ENCODE measurements around the gene EIF4A3.
"Not testable (repeated sequence)": the region's sequence is repeated elsewhere in the genome, so short reads cannot be mapped to it uniquely, and the experiment has no call there.

EIF4A3 gene

DNA sequence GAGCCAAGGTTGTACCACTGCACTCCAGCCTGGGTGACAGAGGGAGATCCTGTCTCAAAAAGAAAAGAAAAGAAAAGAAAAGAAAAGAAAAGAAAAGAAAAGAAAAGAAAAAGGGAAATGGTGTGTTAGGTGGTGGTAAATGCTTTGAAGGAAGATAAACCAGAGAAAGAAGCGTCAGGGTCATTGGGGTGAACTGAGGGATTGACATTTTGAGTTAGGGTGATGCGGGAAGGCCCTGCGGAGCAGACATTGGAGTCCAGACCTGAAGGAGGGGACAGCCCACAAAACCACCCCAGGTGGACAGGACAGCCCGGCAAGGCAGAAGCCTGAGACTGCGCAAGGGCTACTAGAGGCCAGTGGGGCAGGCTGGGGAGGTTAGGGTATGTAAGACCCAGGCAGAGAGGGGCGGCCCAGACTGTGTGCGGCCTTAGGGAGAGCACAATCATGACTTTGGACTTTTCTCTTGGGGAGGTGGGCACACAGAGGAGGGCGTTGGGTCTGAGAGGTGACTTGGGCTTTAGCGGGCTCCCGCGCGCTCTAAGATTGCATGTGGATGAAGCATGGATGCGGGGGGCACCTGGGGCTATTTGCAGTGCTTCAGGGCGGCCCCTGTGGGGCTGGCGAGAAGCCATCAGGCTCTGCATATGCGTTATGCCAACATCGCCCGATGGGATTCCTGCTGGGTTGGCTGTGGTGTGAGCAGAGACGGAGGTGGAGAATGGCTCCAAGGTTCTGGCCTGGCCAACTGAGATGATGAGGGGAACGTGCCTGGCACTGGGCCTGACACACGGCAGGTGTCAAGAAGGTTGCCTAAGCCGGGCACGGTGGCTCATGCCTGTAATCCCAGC lies 48.9 kb downstream of the EIF4A3 start:
- no peak for DNase-seq

DNA sequence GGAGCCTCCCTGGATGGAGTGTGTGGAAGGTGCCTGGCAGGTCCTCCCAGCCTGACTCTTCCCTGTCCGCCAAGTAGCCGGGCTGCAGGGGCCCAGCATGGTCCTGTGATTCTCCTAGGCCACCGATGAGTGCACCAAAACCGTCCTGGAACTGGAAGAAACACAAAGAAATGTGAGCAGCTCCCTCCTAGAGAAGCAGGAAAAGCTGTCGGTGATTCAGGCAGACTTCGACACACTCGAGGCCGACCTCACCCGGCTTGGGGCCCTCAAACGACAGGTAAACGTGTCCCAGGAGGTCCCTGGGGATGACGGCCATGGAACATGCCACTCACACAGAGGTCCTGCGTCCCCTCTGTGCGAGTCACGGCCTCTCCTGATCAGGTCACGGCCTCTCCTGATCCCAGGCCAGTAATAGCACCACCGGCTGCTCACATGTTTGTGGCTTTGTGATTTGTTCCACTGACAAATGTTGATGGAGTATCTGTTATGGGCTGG lies 49.8 kb downstream of the EIF4A3 start:
- no peak for DNase-seq

DNA sequence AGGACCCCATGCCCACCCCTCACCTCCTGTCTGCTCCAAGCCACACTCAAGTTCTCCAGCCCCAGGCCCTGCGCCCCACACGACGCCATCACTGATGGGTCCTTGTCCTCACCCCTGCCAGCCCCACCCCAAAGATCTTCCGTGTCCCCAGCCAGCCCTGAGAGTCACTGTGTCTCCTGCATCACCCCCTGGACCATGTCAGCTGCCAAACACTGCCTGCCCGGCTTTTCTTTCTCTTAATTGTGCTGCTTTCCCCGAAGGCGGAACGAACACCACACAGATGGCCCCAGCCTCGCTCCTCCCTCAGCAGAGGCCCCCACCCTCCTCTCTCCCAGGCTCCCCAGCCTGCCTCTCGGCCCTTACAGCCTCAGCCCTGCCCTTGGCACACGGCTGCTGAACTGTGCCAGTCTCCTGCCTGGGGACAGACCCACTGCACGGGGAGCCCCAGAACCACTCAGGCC lies 50.3 kb downstream of the EIF4A3 start:
- DNase-seq: no peak

DNA sequence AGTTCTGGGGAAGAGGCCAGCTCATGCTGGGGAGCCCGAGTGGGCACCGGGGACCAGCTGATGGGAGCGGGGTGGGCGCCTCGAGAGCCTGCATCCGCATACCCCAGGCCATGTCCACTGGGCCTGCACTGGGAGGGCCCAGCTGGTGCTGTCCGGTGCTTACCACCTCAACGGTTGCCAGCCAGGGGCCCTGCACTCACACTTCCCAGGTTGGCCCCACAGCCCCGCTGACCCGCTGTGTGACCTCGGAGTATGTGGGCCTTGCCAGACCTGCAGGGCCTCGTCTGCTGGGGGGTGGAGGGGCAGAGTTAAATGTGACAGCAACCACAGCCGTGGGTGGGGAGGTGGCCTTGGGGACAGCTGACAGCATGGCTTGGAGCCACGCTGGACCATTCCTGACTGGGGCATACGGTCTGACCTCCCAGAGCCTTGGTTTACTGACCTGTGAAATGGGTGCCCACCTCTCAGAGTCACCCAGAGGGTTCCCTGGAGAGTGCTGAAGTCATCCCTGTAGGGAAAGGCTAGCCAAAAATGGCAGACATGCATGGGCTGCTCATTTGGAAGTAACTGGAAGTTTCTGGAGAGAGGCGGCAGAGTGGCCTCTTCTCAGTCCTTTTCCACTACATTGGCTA lies 51.0 kb downstream of the EIF4A3 start:
- DNase-seq: no peak

DNA sequence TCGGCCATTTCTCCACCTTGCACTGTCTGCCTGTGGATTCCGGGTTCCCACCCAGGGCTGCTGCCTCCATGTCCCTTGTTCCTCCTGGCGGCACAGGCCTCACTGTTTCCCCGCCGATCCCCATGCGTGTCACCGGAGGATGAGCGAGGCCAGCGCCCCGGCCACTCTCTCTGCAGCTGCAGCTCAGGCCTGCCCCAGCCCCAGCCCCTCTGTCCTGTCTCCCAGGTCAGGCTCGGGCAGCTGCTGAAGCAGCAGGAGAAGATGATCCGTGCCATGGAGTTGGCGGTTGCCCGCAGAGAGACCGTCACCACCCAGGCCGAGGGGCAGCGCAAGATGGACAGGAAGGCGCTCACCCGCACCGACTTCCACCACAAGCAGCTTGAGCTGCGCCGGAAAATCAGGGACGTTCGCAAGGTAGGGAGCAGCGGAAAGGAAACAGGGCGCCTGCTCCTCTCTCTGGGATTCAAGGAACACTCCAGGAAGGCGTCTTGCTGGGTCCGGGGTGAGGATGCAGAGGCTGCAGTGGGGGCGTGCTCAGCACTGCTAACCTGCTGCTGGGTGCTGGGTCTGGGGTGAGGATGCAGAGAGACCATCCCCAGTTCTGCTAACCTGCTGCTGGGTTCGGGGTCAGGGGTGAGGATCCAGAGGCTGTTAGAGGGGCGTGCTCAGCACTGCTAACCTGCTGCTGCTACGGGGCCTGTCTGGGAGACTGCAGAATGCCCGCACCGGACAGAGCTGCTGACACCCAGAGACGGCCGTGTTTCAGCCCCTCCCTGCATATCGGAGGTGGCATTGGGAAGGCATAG lies 51.7 kb downstream of the EIF4A3 start:
- no peak for DNase-seq

DNA sequence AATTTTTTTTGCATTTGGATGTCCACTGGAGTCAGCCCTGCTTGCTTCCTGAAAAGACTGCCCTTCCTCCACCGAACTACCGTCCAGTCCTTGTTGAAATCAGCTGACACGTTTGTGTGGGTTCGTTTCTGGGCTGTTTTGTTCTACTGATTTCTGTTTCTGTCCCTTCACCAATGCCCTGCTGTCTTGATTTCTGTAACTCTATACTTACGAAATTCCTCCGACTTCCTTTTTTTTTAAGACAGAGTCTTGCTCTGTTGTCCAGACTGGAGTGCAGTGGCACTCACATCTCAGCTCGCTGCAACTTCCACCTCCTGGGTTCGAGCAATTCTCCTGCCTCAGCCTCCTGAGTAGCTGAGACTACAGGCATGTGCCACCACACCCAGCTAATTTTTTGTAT lies 54.0 kb downstream of the EIF4A3 start:
- DNase-seq: no peak

DNA sequence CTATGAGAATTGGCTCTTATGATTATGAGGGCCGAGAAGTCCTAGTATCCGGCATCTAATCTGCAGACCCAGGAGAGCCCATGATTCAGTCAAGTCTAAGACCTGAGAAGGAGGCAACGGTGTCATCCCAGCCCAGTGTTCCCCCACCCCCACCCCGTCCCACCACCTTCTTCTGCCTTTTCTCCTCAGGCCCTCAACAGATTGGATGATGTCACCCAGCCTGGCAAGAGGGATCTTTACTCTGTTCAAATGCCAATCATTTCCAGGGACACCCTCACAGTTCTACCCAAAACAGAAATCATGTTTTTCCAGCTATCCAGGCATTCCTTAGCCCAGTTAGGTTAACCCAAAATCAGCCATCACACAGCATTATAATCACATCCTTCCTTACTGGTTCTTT lies 55.6 kb downstream of the EIF4A3 start:
- no peak for DNase-seq

DNA sequence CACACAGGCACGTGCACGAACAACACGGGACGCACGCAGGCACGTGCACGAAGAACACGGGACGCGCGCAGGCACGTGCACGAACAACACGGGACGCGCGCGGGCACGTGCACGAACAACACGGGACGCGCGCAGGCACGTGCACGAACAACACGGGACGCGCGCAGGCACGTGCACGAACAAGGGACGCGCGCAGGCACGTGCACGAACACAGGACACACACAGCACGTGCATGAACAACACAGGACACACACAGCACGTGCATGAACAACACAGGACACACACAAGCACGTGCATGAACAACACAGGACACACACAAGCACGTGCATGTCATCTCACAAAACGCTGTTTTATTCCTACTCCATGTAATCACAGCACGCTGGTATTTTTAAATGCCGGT lies 56.8 kb downstream of the EIF4A3 start:
- not testable (repeated sequence) for DNase-seq

DNA sequence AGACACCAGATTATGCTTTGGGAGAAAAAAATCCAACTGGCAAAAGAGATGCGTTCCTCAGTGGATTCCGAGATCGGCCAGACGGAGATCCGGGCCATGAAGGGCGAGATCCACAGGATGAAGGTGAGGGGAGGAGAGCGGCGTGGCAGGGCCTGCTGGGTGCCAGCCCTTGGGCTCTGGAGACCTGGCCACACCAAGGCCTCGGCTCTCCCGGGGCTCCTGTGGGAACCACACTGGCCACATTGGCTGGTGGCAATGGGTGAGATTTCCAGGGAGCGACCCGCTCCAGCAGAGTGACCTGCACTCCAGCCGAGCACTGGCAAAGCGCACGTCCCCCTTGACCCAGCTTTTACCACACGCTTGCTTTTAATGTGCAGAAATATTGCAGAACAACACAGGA lies 57.2 kb downstream of the EIF4A3 start:
- DNase-seq: no peak

DNA sequence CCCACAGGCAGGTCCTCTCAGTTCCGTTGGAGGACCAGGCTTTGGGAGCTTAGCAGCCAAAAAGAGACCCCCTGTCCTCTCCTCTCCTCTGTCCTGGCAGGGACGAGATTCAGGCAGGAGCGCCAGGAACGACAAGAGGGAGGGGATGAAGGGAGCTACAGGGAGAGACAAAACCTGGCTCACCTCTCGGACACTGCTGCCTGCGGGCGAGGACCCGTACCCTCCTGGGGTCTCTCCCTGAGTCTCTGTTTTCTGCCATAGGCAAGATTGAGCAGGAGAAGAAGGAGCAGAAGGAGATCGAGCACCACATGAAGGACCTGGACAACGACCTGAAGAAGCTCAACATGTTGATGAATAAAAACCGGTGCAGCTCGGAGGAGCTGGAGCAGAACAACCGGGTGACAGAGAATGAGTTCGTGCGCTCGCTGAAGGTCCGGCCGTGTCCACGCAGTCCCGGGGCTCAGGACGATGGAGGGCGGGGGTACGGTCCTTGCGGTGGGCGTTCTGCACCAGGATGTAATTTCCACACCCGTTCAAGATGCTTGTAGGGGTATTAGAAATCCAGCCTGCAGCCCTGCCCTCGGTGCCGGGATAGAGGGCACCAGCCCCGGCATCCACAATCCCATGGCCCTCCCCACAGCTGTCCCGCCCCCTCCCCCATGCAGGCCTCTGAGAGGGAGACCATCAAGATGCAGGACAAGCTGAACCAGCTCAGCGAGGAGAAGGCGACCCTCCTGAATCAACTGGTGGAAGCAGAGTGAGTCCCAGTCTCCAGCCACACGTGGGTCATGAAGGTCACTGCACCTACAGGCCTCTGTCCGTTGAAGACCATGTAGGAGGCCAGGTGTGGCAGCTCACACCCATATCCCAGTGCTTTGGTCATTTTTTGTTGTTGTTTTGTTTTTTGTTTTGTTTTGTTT lies 59.3 kb downstream of the EIF4A3 start:
- no peak for DNase-seq

DNA sequence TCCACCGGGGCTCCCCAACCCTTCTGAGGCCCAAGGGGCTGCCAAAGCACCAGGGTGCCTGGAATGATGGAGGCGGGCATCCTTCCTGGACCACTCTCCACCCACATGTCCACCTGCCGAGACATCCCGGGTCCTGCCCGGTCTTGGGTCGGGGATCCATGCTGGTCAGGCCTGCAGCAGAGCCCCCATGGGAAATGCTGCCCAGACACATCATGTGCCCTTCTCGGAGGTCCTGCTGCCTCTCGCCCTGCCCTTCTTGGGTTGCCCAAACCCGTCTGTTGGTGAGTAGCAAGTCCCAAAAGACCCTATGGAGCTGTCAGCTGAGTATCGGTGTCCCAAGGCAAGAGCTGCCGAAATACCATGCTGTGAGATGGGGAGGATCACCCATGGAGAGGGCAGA lies 60.3 kb downstream of the EIF4A3 start:
- DNase-seq: no peak

DNA sequence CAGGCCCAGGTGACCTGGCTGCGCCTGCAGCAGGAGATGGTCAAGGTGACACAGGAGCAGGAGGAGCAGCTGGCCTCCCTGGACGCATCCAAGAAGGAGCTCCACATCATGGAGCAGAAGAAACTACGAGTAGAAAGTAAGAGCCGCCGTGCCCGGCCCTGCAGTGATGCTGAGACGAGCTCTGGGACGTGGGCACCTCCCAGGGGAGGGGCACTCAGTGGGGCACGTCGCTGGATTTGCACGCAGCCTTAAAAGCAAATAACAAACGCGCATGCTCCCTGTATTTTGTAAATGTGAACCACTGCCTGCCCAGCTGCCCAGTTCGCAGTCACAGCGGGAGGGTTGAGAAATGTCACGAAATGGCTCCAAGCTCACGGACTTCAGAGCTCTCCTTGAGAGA lies 60.8 kb downstream of the EIF4A3 start:
- peak; percentile 92 for DNase-seq

DNA sequence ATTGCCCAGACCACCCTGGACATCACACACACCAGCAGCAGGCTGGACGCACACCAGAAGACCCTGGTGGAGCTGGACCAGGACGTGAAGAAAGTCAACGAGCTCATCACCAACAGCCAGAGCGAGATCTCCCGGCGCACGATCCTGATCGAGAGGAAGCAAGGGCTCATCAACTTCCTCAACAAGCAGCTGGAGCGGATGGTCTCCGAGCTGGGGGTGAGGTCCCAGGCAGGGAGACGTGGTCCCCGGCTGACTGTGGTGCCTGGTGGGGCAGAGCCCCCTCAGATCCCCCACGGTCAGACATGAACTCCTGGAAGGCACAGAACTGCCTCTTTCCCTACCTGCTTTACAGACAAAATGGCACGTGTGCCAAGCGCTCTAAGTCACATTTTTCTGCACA lies 62.2 kb downstream of the EIF4A3 start:
- no peak for DNase-seq

Data from DMS53 (cell line).